ENCODE data around the gene SFT2D3.
A peak's percentile ranks its signal among the peaks of the same experiment; 100 is the strongest.

DNA sequence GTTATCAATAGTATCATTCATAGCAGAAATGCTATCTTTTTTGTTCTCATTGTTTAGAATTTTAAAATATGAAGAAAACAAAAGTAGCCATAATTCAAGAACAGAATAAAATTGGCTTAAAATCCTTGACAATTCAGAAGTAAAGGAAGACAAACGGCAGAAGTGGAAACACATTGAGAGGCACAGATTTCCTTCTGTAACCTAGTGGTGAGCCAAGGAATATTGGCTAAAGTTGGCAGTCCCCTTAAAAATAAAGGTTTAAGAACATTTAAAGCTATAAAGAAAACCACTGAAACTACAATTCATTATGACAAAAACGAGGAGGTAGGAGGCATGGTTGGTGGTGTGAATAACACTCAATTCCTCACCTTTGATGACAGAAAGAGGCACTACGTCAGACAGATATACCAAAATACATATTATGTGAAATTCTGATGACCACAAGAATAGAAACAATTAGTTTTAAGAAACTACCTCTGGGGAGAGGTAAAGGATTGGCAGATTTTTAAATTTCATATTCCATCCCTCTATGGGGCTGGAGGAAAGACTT, 42.3 kb downstream of the SFT2D3 start:
- TF ChIP-seq POLR2A (IDR thresholded peaks at IDR 0.05; ENCODE audit: control extremely low read depth in 1 of 2, low read depth in 2 of 2, low read length in 2 of 2), result no peak
- no peak for TF ChIP-seq NRF1 (IDR thresholded peaks at IDR 0.05; ENCODE audit: low read depth, low read length)
- no peak for TF ChIP-seq JUN (IDR thresholded peaks at IDR 0.05; ENCODE audit: low read depth, low read length)
- no peak for TF ChIP-seq NANOG (IDR thresholded peaks at IDR 0.05; ENCODE audit: insufficient read depth, low read depth, low read length, poor library complexity, severe bottlenecking)
- no peak for TF ChIP-seq EP300 (IDR thresholded peaks at IDR 0.05; ENCODE audit: borderline replicate concordance in 1 of 2, low read depth in 2 of 2, low read length in 2 of 2)
- no peak for TF ChIP-seq EZH2 (IDR thresholded peaks at IDR 0.05; ENCODE audit: low read depth, low read length, severe bottlenecking)
- TF ChIP-seq, protein P1, sequence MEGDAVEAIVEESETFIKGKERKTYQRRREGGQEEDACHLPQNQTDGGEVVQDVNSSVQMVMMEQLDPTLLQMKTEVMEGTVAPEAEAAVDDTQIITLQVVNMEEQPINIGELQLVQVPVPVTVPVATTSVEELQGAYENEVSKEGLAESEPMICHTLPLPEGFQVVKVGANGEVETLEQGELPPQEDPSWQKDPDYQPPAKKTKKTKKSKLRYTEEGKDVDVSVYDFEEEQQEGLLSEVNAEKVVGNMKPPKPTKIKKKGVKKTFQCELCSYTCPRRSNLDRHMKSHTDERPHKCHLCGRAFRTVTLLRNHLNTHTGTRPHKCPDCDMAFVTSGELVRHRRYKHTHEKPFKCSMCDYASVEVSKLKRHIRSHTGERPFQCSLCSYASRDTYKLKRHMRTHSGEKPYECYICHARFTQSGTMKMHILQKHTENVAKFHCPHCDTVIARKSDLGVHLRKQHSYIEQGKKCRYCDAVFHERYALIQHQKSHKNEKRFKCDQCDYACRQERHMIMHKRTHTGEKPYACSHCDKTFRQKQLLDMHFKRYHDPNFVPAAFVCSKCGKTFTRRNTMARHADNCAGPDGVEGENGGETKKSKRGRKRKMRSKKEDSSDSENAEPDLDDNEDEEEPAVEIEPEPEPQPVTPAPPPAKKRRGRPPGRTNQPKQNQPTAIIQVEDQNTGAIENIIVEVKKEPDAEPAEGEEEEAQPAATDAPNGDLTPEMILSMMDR (IDR thresholded peaks at IDR 0.05; ENCODE audit: control extremely low read depth in 1 of 3, insufficient read depth in 1 of 3, low read depth in 1 of 3, low read length in 3 of 3), result peak in 1 of 3 experiments; percentile 30; a peak in 1 of 4 replicates
- TF ChIP-seq CHD2 (IDR thresholded peaks at IDR 0.05; ENCODE audit: low read length), result no peak

All from H1 (cell line).